ENCODE measurements around the gene MAST2.
"Not testable (repeated sequence)": the region's sequence is repeated elsewhere in the genome, so short reads cannot be mapped to it uniquely, and the experiment has no call there.

Gene MAST2

DNA sequence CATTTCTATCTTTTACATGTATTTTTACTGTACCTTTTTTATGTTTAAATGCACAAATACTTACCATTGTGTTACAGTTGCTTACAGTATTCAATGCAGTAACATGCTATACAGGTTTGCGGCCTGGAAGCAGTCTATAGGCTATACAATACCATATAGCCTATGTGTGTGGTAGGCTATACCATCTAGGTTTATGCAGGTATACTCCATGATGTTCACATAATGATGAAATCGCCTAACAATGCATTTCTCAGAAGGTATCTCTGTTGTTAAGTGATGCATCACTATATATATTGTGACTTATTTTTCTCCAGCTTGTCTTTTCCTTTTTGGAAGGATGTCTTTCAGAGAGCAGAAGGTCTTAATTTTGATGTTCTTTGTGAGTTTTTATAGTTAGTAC lies 103.5 kb downstream of the MAST2 start:
- DNase-seq: no peak

DNA sequence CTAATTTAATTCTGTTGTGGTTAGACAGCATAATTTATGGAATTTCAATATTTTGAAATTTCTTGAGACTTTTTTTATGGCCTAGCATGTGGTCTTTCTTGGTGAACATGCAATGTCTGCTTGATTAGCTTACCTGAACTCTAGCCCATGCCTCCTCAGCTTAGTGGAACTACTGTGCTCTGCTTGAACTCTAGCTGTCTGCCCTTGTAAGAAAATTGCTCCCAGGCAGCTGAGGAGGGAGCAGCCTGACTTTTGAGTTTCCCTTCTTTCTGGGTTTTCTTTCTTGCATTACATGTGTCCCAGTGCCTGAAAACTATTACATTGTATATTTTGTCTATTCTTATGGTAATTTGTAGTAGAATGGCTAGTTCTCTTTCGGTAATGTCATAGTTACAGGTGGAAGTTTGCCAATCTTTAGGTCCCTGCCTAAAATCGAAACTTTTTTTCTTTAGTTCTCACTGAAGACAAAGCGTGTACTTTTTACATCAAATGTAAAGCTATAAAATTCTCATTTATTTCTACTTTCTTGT lies 105.3 kb downstream of the MAST2 start:
- no peak for DNase-seq

DNA sequence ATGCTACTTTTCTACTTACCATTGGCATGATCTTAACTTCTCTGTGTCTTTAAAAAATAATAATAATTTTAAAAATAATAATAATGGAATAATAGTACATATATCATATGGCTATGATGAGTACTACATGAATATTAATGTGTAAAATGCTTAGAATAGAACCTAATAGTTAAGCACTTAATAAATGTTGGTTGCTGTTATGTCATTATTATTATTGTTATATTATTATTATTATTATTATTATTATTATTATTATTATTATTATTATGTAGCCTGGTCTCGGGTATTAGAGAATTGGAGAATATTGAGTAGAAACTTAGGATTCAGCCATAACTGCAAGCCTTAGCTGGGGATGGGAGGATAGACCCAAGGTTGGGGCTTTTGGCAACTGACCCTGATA lies 108.2 kb downstream of the MAST2 start:
- DNase-seq: no peak

DNA sequence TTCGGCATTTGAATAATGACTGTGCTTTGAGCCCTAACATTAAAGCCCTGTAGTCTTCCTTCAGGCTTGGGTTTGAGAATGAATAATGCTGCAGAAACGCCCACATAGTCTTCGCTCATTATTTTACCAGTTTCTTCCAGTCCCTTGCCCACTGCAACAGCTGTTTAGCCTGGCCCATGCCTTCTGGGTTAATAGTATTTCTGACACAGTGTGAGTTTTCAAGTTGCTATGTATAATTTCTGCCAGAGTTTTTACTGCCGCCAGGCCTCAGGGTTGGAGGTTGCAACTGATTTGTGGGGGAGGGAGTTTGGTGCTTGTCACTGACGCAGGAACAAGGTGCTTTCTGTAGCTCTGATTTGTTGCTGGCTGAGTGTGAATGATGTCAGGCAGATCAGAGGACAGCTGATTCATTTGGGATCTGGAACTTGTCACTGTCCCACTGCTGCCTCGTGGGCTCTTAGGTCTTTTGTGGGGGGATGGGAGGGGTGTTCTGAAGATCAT lies 109.8 kb downstream of the MAST2 start:
- DNase-seq: no peak

DNA sequence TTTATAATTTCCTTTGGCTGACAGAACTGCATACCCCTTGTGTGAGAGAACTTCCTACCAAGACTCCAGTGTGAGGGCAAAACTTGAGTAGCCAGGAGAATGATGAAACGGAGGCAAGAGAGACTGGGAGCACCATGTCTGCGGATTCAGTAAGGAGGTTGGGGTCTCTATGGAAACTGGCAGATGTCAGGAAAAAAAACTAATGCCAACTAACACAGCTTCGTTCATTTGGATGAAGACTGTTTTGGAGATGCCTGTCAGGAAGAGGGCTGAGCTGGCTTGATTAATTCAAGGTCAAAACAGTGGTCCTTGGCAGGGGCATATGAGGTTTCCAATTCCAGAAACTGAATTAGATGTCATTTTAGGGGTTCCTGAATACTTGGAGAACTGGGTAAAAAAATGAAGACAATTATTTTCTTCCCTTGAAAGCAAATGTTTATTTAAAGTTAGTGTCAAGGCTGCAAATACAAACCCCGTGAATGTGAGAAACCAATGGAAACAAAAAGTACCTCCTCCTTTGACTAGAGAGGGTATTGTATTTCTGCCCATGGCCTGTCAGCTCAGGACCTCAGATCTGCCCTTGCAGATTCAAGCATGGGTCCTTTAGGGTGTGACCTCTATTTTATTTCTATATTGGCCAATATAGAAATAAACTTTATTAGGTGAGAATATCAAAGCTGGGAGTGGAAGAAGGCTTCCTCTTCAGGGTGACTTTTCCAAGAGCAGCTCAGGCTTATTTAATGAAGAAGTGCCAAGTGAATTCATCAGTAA lies 110.5 kb downstream of the MAST2 start:
- no peak for DNase-seq

DNA sequence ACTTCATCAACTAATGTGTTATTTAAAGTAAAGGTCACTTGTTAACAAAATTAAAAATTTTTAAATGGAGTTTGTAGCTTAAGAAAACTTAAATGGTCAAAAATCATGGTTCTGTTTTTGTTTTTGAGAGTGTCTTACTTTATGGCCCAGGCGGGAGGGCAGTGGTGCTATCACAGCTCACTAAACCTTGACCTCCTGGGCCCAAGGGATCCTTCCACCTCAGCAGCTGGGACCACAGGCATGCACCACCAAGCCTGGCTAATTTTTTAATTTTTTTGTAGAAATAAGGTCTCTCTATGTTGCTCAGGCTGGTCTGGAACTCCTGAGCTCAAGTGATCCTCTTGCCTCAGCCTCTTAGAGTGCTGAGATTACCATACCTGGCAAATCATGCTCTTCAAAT lies 111.4 kb downstream of the MAST2 start:
- DNase-seq: no peak

DNA sequence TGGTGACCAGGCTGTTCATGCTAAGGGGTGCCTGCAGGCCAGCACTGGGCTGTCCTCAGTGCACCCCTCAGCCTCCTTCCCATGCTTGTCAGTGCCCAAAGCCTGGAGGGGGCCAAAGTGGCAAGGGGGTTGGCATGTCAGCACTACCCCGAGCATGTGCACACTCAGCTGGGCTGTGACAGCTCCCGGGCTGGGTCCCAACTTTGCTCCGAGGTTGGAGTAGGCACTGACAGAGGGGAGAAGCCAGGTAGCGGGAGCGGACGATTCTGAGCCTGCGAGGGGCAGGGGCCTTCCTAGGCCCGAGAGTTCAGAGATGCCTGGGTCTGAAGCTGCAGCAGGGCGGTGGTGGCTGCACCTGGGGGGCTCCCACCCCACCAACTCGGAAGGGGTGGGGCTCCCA lies 119.0 kb downstream of the MAST2 start:
- DNase-seq: no peak

DNA sequence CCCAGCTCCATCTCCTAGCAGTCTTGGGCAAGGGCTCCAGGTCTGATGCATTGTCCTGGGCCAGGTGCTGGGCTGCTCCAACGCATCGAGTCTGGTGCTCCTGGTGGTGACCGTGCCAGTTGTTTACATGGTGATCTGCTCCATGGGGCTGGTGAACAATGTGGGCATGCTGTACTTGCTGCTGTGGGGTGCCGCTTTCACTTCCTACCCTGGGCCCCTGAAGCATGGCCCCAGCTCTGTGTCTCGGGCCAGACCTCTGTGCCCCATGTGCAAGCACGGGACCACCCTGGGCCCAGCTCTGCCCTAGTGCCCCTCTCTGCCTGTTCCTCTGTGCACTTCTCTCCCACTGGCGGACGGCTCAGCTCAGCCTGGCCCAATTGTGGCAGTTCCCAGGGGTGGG lies 119.4 kb downstream of the MAST2 start:
- no peak for DNase-seq

DNA sequence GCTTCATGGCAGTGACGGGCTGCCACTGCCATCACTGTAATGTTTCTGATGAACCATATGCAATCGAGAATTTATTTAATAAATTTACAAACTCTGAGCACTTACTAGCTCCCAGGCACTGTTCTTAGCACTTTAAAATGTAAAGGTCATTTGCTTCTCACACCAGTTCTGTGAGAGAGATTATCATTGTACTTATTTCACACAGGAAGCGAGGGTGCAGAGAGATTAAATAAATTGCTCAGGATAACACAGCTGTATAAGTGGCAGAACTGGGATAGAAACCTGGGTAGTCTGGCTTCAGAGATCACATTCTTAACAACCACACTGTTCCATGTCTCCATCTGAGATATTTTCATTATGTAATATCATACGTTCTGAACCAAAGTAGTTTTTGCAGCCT lies 119.9 kb downstream of the MAST2 start:
- no peak for DNase-seq

DNA sequence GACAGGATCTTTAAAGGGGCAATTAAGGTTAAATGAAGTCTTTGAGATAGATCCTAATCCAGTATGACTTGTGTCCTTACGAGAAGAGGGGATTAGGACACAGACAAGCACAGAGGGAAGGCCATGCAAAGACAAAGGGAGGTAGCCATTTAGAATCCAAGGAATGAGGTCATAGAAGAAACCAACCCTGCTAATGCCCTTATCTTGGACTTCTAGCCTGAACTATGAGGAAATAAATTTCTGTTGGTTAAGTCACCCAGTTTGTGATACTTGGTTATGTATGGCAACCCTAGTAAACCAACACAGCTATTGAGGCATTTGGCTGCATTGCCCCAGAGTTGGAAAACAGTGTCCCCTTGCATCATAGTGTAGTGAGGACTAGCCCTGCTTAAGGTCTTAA lies 121.3 kb downstream of the MAST2 start:
- no peak for DNase-seq

DNA sequence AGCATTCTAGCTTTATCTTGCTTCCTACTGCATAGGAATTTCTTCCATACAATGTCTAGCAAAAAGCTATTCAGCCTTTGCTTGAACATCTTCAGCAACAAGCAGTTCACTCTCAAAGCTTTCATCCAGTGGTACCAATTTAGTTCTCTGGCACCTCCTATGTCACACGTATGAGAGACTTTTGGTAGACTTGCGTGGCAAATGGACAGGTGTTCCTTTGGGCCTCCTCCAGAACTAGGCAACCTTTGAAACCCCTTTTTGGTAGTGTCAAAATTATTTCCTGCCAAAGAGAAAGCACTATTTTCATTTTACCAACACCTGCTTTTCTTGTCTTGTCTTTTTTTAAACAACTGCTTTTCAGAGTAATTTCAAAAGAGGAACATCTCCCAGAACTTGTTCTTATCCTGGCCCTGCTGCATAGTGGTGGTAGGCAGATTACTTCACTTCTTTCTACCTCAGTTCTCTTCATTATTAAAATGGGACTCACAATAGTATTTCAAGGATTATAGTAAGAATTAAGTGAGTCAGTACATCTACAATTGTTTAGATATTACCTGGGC lies 122.4 kb downstream of the MAST2 start:
- DNase-seq: no peak

DNA sequence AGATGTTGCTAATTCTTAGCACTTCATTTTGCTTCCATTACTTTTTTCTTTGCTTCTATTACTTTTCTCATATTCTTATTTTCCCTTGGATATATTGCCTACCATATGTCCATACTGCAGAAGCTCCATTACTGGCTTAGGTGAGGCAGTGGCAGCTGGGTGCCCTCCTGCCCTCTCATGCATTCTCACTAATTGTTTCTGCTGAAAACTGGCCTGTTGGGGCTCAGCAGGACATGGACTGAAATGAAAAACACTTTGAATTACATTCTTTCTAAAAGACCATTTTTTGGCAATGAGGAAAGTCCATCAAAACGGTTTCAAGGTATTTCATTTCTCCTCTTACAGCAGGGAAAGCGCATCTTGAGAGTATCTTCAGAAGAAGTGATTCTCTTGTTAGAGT lies 122.9 kb downstream of the MAST2 start:
- no peak for DNase-seq

DNA sequence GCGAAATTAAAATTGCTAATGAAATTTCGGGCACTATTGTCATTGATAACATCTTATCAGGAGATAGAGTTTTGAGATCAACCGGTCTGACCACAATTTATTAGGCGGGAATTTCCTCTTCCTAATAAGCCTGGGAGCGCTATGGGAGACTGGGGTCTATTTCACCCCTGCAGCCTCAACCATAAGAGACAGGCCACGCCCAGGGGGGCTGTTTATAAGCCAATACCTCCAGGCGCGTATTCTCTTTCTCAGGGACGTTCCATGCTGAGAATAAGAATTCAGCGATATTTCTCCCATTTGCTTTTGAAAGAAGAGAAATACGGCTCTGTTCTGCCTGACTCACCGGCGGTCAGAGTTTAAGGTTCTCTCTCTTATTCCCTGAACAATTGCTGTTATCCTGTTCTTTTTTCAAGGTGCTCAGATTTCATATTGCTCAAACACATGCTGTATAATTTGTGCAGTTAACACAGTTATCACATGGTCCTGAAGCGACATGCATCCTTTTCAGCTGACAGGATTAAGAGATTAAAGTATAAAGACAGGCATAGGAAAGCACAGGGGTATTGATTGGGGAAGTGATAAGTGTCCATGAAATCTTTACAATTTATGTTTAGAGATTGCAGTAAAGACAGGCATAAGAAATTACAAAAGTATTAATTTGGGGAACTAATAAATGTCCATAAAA lies 124.0 kb downstream of the MAST2 start:
- not testable (repeated sequence) for DNase-seq

DNA sequence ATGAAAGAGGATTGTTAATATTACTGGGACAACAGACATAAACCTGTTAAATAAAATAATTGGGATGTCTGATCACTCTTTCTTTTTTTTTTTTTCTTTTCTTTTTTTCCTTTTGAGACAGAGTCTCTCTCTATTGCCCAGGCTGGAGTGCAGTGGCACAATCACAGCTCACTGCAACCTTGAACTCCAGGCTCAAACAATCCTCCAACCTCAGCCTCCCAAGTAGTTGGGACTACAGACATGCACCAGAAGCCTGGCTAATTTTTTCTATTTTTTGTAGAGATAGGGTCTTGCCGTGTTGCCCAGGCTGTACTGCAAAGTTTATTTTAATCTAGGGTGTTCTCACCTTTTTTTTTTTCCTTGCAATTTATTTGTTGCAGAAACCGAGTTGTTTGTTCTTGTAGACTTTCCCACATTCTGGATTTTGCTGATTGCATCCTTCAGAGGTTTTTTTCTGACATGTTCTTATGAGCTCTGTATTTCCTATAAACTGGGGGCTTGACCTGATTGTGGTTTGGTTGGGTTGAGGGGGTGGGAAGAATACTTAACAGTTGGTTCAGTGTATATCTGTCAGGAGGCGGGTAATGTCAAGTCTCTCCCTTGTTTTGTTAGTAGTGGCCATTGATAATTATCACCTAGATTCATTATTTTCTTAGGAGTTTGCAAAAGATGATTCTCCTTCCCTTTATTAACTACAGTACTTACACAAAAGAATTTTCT lies 125.2 kb downstream of the MAST2 start:
- DNase-seq: no peak

DNA sequence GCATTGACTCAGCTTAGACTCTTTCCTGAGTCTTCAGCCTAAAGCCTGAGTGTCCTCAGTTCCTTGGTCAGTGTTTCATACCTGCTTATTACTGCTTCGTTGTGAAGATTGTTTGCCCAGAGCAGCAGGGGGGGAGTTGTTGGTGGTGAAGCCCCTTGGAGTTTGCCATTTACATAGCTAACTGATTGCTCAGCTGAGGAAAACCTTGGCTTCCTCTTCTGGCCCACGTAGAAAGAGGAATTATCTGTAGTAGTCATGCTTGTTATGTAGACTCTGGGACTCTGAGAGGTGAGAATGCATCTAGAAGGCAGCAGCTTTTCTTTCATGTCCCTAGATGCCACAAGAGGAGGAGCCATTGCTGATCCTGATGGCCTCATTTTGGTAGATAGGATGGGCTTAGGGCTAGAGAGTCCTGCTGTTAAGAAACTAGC lies 125.9 kb downstream of the MAST2 start:
- DNase-seq: no peak

DNA sequence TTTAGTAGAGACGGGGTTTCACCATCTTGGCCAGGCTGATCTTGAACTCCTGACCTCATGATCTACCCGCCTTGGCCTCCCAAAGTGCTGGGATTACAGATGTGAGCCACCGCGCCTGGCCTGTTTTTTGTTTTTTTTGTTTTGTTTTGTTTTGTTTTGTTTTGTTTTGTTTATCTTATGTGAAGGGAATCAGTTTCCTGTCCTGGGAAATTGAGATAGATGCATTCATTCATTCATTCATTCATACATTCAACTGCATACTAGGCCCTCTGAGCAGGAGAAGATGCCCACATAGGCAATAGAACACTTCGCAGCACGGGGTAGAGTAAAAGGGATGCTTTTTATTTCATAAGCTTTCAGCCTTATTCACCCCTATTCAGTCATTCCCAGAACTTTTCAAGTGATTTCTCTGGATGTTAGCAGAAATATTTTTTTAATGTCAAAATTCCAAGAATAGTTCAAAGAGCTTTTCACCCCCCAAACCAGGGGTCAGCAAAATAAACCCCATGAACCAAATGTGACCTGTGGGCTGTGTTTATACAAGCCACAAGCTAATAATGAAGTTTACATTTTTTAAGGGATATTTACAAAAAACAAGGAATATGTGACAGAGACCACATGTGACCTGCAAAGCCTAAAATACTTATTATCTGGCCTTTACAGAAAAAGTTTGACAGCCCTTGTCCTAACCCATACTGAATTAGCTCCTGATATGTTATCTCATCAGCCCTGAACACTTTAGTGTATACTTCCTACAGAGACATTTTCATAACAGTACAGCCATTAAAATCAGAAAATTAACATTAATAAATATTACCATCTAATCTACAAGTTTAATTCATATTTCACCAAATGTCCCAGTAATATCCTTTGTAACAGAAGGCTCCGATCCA lies 127.1 kb downstream of the MAST2 start:
- DNase-seq: no peak

DNA sequence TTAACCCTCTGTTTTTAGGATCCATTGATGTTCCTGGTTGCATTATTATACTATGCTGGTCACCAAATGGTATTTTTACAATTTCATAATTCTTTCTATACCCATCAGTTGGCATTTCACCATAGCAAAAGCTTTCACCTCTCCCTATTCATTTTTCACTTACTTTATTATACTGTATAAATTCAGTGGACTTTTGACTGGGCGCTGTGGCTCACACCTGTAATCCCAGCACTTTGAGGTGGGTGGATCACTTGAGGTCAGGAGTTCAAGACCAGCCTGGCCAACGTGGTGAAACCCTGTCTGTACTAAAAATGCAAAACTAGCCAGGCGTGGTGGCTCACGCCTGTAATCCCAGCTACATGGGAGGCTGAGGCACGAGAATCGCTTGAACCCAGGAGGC lies 128.8 kb downstream of the MAST2 start:
- not testable (repeated sequence) for DNase-seq

DNA sequence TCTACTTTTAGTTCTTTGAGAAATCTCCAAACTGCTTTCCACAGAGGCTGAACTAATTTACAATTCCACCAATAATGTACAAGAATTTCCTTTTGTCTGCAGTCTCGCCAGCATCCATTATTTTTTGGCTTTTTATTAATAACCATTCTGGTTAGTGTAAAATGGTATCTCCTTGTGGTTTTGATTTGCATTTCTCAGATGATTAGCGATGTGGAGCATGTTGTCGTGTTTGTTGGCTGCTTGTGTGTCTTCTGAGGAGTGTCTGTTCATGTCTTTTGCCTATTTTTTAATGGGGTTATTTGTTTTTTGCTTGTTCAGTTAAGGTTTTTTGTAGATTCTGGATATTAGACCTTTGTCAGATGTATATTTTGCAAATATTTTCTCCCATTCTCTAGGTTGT lies 131.5 kb downstream of the MAST2 start:
- no peak for DNase-seq

DNA sequence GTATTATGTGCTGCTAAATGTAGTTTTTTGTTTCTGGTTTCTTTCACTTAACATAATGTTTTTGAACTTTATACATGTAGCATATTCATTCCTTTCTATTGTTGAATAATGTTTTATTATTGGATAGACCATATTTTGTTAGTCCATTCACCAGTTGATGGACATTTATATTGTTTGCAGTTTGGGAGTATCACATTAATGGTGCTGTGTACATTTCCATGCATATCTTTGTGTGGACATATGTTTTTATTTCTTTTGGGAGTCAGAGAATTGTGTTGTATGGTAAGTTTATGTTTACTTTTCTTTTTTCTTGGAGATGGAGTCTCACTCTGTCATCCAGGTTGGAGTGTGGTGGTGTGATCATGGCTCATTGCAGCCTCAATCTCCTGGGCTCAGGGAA lies 134.6 kb downstream of the MAST2 start:
- DNase-seq: no peak

DNA sequence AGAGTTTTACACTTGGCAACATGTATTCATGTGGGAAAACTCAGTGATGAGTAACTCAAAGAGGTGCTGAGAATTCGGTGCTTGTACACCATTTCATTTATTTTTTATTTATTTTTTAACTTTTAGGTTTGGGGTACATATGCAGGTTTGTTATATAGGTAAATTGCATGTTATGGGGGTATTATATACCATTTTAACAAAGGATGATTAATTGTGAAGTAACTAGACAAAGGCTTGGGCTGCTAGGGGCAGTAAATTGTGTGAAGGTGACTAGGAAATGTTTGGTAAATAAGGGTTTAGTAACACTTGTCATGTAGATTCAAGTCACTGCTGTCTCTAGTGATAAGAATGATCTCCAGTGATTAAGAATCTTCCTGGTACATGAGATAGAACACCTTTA lies 139.0 kb downstream of the MAST2 start:
- DNase-seq: no peak

DNA sequence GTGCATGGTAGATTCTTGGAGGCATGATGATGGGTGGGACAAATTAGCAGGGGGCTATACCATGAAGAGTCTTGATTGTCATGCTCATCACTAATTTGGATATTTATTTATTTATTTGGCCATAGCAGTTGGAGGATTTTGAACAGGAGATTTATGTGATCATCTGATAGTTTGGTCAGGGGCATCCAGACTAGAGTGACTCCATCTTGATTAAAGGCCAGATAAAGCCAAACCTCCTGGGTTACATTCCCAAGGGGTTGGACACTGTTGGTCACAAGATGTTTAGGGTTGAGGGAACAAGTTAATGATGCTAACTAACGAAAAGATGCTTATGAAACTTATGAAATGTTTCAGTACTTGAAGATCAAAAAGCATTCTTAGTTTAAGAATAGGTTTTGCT lies 139.8 kb downstream of the MAST2 start:
- no peak for DNase-seq

DNA sequence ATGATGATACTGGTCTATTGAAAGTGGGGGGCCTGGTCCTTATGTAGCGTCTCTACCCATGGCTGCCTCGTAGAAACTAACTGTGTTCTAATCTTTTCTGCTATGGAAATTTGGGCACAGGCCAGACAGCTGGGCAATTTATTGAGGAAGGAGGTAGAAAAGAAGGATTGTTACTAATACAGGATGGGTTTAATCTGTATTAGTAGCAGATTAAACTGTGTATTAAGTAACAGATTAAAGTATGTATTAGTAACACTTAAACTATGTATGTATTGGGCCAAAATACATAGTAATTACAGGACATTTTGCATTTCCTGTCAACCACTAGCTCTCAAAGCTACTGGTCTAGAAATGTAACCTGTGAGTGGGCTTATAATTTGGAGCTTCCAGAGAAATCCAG lies 142.0 kb downstream of the MAST2 start:
- no peak for DNase-seq
